HCT116 (cell line): ENCODE data around the gene SLC5A2. TPM values are rescaled to one million over a fixed set of nuclear protein-coding genes. Genes with fewer than 3 reads are reported as not detected.
"Not testable (repeated sequence)": the region's sequence is repeated elsewhere in the genome, so short reads cannot be mapped to it uniquely, and the experiment has no call there.

Experiments
- ATAC-seq: fragments of 200-7000 bp; cut with Tn5 transposase; 2 replicates; pipeline ENCODE4 v1.9.1; 2020; ENCODE audit warnings: mild to moderate bottlenecking, moderate library complexity
- BruUV-seq: library from RNA; stranded (reverse); fragments of 400-500 nt; replicated peaks from 2 replicates; lab custom pipeline; 2021; lab: Mats Ljungman, UMichigan
- CTCF ChIA-PET: fragments of 300-600 bp; sonication (Branson Sonifier 250); formaldehyde crosslinking; loops from one replicate; lab custom pipeline; 2021; ENCODE audit warnings: antibody characterized with exemption; lab: Charles Lee
- POLR2A ChIA-PET: fragments of 300-600, 350-600 bp; sonication (Branson Sonifier 250); formaldehyde crosslinking; loops from one replicate; lab custom pipeline; 2021; ENCODE audit warnings: antibody characterized with exemption; lab: Charles Lee
- RAD21 ChIA-PET, 2 experiments: fragments of 300-600 bp; sonication (Branson Sonifier 250); formaldehyde crosslinking; loops; one replicate each; lab custom pipeline; 2023; ENCODE audit warnings: low total read pairs in 2 of 2; ENCODE audit not compliant: uncharacterized antibody in 2 of 2, unreplicated experiment in 2 of 2, low non-redundant PET in 1 of 2; lab: Charles Lee
- DNase-seq: peaks from one replicate; pipeline ENCODE4 v3.0.0-alpha.2; 2010; ENCODE audit warnings: low read depth, low spot score
- H2AFZ ChIP-seq: fragments of 200-600 bp; shearing (Covaris generic), sonication (generic); 2 replicates; pipeline ENCODE4 v1.6.1; 2017; ENCODE audit warnings: low read depth, mixed run types, mixed read lengths, antibody characterized with exemption, low read length; ENCODE audit not compliant: poor library complexity, severe bottlenecking
- H3K27ac ChIP-seq: 2 replicates; pipeline ENCODE4 v1.5.1; 2012; ENCODE audit warnings: low read depth, low read length
- H3K27me3 ChIP-seq: fragments of 200-600 bp; sonication (generic); 2 replicates; pipeline ENCODE4 v1.6.1; 2016; ENCODE audit warnings: mixed run types, low read length, mixed read lengths; ENCODE audit not compliant: insufficient read depth
- H3K36me3 ChIP-seq, 2 experiments: fragments of 200-500 bp in 1 of 2; fragments of 200-600 bp in 1 of 2; sonication (Bioruptor generic) in 1 of 2; sonication (generic) in 1 of 2; 2 replicates each; pipeline versions ENCODE4 v1.5.1 to v1.6.1; 2014 to 2016; ENCODE audit warnings: low read length in 2 of 2, inconsistent platforms in 1 of 2, mixed read lengths in 1 of 2, mixed run types in 1 of 2; ENCODE audit not compliant: insufficient read depth in 2 of 2, control insufficient read depth in 1 of 2
- H3K4me1 ChIP-seq, 2 experiments: fragments of 200-600 bp in 1 of 2; sonication (generic) in 1 of 2; 2 replicates each; pipeline versions ENCODE4 v1.5.1 to v1.6.1; 2012 to 2017; ENCODE audit warnings: low read length in 2 of 2, inconsistent platforms in 1 of 2, mild to moderate bottlenecking in 1 of 2, mixed read lengths in 1 of 2, mixed run types in 1 of 2, moderate library complexity in 1 of 2; ENCODE audit not compliant: insufficient read depth in 2 of 2, control insufficient read depth in 1 of 2
- H3K4me2 ChIP-seq: fragments of 200-600 bp; sonication (generic); 2 replicates; pipeline ENCODE4 v1.6.1; 2017; ENCODE audit warnings: mixed run types, low read length, mixed read lengths
- H3K4me3 ChIP-seq, 2 experiments: fragments of 200-600 bp in 1 of 2; sonication (generic) in 1 of 2; replicated peaks in 1 of 2; 2 replicates each; pipeline ENCODE4 v1.5.1; 2011 to 2016; ENCODE audit warnings: low read length in 2 of 2, control low read depth in 1 of 2, low read depth in 1 of 2, mild to moderate bottlenecking in 1 of 2, mixed read lengths in 1 of 2, mixed run types in 1 of 2
- H3K79me2 ChIP-seq: fragments of 200-600 bp; sonication (generic); 2 replicates; pipeline ENCODE4 v1.6.1; 2017; ENCODE audit warnings: mild to moderate bottlenecking, mixed run types, low read length, moderate library complexity, mixed read lengths; ENCODE audit not compliant: insufficient read depth
- H3K9ac ChIP-seq: fragments of 200-600 bp; sonication (generic); 2 replicates; pipeline ENCODE4 v1.6.1; 2016; ENCODE audit warnings: low read length, mixed read lengths
- H3K9me2 ChIP-seq: fragments of 200-600 bp; sonication (generic), shearing (Covaris generic); 2 replicates; pipeline ENCODE4 v1.6.1; 2017; ENCODE audit warnings: mixed run types, mild to moderate bottlenecking, moderate library complexity; ENCODE audit not compliant: insufficient read depth
- H3K9me3 ChIP-seq, 2 experiments: fragments of 200-500 bp in 1 of 2; fragments of 200-600 bp in 1 of 2; sonication (Bioruptor generic) in 1 of 2; sonication (generic) in 1 of 2; 2 replicates each; pipeline ENCODE4 v1.6.1; 2014 to 2017; ENCODE audit warnings: low read length in 2 of 2, mixed read lengths in 2 of 2, inconsistent platforms in 1 of 2, low read depth in 1 of 2, mild to moderate bottlenecking in 1 of 2, mixed run types in 1 of 2, moderate library complexity in 1 of 2; ENCODE audit not compliant: control insufficient read depth in 1 of 2, insufficient read depth in 1 of 2
- H4K20me1 ChIP-seq: fragments of 200-600 bp; sonication (generic), shearing (Covaris generic); 2 replicates; pipeline ENCODE4 v1.6.1; 2017; ENCODE audit warnings: mixed run types, mild to moderate bottlenecking, moderate library complexity; ENCODE audit not compliant: insufficient read depth
- ATF3 ChIP-seq: IDR thresholded peaks from 2 replicates; pipeline ENCODE4 v1.6.1; 2012
- CEBPB ChIP-seq: IDR thresholded peaks from 2 replicates; pipeline ENCODE4 v1.6.1; 2012; ENCODE audit warnings: low read depth
- CTCF ChIP-seq, 3 experiments: fragments of 200-600 bp in 1 of 3; sonication (generic) in 1 of 3; IDR thresholded peaks in 2 of 3; conservative IDR thresholded peaks in 1 of 3; 2 replicates each; pipeline ENCODE4 v1.5.1; 2012 to 2017; ENCODE audit warnings: low read depth in 2 of 3, low read length in 2 of 3, antibody characterized with exemption in 1 of 3, borderline replicate concordance in 1 of 3, control low read depth in 1 of 3, mild to moderate bottlenecking in 1 of 3, mixed read lengths in 1 of 3, mixed run types in 1 of 3, moderate library complexity in 1 of 3; ENCODE audit not compliant: insufficient read depth in 1 of 3
- EGR1 ChIP-seq: IDR thresholded peaks from 2 replicates; pipeline ENCODE4 v1.6.1; 2012; ENCODE audit warnings: low read depth
- EZH2 ChIP-seq: fragments of 200-600 bp; sonication (generic); IDR thresholded peaks from 2 replicates; pipeline ENCODE4 v1.6.1; 2017; ENCODE audit warnings: antibody characterized with exemption, mixed run types
- JUND ChIP-seq: IDR thresholded peaks from 2 replicates; pipeline ENCODE4 v1.6.1; 2012
- REST ChIP-seq: IDR thresholded peaks from 2 replicates; pipeline ENCODE4 v1.6.1; 2012; ENCODE audit warnings: low read depth
- SIN3A ChIP-seq: IDR thresholded peaks from 2 replicates; pipeline ENCODE4 v1.6.1; 2012; ENCODE audit warnings: low read depth
- SRF ChIP-seq: IDR thresholded peaks from 2 replicates; pipeline ENCODE4 v1.6.1; 2012; ENCODE audit warnings: low read depth
- TCF7L2 ChIP-seq: IDR thresholded peaks from 2 replicates; pipeline ENCODE4 v1.7.0; 2011; ENCODE audit warnings: borderline replicate concordance, inconsistent platforms; ENCODE audit not compliant: insufficient read depth, insufficient read length; ENCODE audit errors: extremely low read depth
- YY1 ChIP-seq: IDR thresholded peaks from 2 replicates; pipeline ENCODE4 v1.6.1; 2011; ENCODE audit warnings: low read length, low read depth, moderate library complexity, mild to moderate bottlenecking; ENCODE audit not compliant: insufficient replicate concordance; ENCODE audit errors: extremely low read depth
- ZBTB33 ChIP-seq: IDR thresholded peaks from 2 replicates; pipeline ENCODE4 v1.6.1; 2011; ENCODE audit warnings: mild to moderate bottlenecking, low read length, moderate library complexity; ENCODE audit not compliant: insufficient replicate concordance; ENCODE audit errors: extremely low read depth
- ZNF274 ChIP-seq: fragments of 200-500 bp; sonication (Bioruptor generic); IDR thresholded peaks from 2 replicates; pipeline ENCODE4 v1.6.1; 2014; ENCODE audit warnings: mild to moderate bottlenecking, low read depth, low read length, inconsistent platforms
- intact Hi-C: fragments of 100-400 bp; cut with micrococcal nuclease; formaldehyde crosslinking; loops from 2 replicates; pipeline ENCODE4 v1.10.0; 2022
- total RNA-seq: library from RNA; stranded (reverse); gene quantifications from one replicate; pipeline ENCODE4 v1.2.1, GENCODE V29; 2021; ENCODE audit not compliant: unreplicated experiment

SLC5A2 gene
- total RNA-seq, 1 experiment from 2014 or later = 0.10 TPM

- ATAC-seq, H3K9ac ChIP-seq, H3K9me3 ChIP-seq, H3K36me3 ChIP-seq, H3K27ac ChIP-seq, H3K27me3 ChIP-seq, H3K79me2 ChIP-seq, POLR2A ChIA-PET, H4K20me1 ChIP-seq, H3K4me1 ChIP-seq, H2AFZ ChIP-seq, BruUV-seq, RAD21 ChIA-PET, H3K4me2 ChIP-seq, intact Hi-C loops, CTCF ChIA-PET, DNase-seq, H3K9me2 ChIP-seq, H3K4me3 ChIP-seq: not testable (repeated sequence)
These were observed 40.8 kb downstream of the SLC5A2 start for GRCh38 chr16:31523768-31524167.

GRCh38 chr16:31525113-31525512 is 42.2 kb downstream of the SLC5A2 start:
- DNase-seq = no peak
- no peak overlapping the region for H3K27ac ChIP-seq
- no peaks in the 10 kb centered on the region for H3K9me2 ChIP-seq
- no TSS peak for BruUV-seq
- intact Hi-C loops = no loop called here
- no peaks in the 10 kb centered on the region for H3K9me3 ChIP-seq
- H2AFZ ChIP-seq = no peak overlapping the region
- POLR2A ChIA-PET = no interaction called here
- no peaks in the 10 kb centered on the region for H3K27me3 ChIP-seq
- no peak overlapping the region for H3K4me2 ChIP-seq
- H3K79me2 ChIP-seq = no peaks in the 10 kb centered on the region
- no peak overlapping the region for H3K4me3 ChIP-seq
- H3K4me1 ChIP-seq = no peaks in the 10 kb centered on the region
- no peak overlapping the region for H3K9ac ChIP-seq
- RAD21 ChIA-PET = no interaction called here
- ATAC-seq = no peak
- H3K36me3 ChIP-seq = no peaks in the 10 kb centered on the region
- no peaks in the 10 kb centered on the region for H4K20me1 ChIP-seq
- CTCF ChIA-PET = no interaction called here
- TF ChIP-seq JUND (no peak), CEBPB (no peak), EZH2 (no peak), EGR1 (no peak), ZNF274 (no peak), TCF7L2 (no peak), REST (no peak), ATF3 (no peak), ZBTB33 (no peak), YY1 (no peak), SRF (no peak), SIN3A (no peak), CTCF (IDR thresholded peaks at IDR 0.05 in 2 of 3, conservative IDR thresholded peaks at IDR 0.05 in 1 of 3; ENCODE audit: borderline replicate concordance in 1 of 3, insufficient read depth in 1 of 3, low read depth in 2 of 3, low read length in 2 of 3) (no peak)
